GM12878 (cell line): Measurements from ENCODE around the gene RBX1. TPM values are rescaled to one million over a fixed set of nuclear protein-coding genes. Genes with fewer than 3 reads are reported as not detected.

Source experiments
- ATAC-seq: fragments of 200-7000 bp; cut with Tn5 transposase; 3 replicates; pipeline ENCODE4 v1.9.1; 2020; ENCODE audit warnings: mild to moderate bottlenecking, moderate library complexity
- BruUV-seq: library from RNA; stranded (reverse); fragments of 400-500 nt; replicated peaks from 2 replicates; lab custom pipeline; 2021; lab: Mats Ljungman, UMichigan
- CTCF ChIA-PET: fragments of 300-600 bp; sonication (Branson Sonifier 250); formaldehyde crosslinking; extraction: SDS; loops from one replicate; lab custom pipeline; 2021; ENCODE audit warnings: inconsistent platforms; lab: Yijun Ruan, JAX
- POLR2A ChIA-PET: fragments of 350-600 bp; formaldehyde crosslinking; extraction: SDS; loops from one replicate; lab custom pipeline; 2021; ENCODE audit warnings: inconsistent platforms; lab: Charles Lee
- RAD21 ChIA-PET: fragments of 300-600 bp; sonication (Branson Sonifier 250); formaldehyde crosslinking; loops from one replicate; lab custom pipeline; 2023; ENCODE audit warnings: antibody characterized with exemption; ENCODE audit not compliant: unreplicated experiment; lab: Charles Lee
- SMC1A ChIA-PET: fragments of 300-600 bp; sonication (Branson Sonifier 250); formaldehyde crosslinking; loops from one replicate; lab custom pipeline; 2023; ENCODE audit not compliant: unreplicated experiment, uncharacterized antibody; lab: Charles Lee
- DNase-seq: peaks from one replicate; pipeline ENCODE4 v3.0.0-alpha.2; 2011; ENCODE audit warnings: low read depth, low spot score
- FAIRE-seq: peaks from 3 replicates; lab custom pipeline; 2011; peaks lifted over from hg19 to GRCh38; lab: Jason Lieb, UNC
- H2AFZ ChIP-seq: 2 replicates; pipeline ENCODE4 v1.6.0; 2011; ENCODE audit warnings: low read depth, low read length, control low read depth; ENCODE audit not compliant: control insufficient read depth
- H3K27ac ChIP-seq: 2 replicates; pipeline ENCODE4 v1.5.1; 2011; ENCODE audit warnings: control low read depth; ENCODE audit not compliant: control insufficient read depth, insufficient read depth
- H3K27me3 ChIP-seq, 2 experiments: replicated peaks in 1 of 2; 2 replicates each; pipeline versions ENCODE4 v1.6.0 to v1.6.1; 2011; ENCODE audit warnings: low read length in 1 of 2; ENCODE audit not compliant: control insufficient read depth in 2 of 2, insufficient read depth in 2 of 2
- H3K36me3 ChIP-seq, 2 experiments: 2 replicates each; pipeline ENCODE4 v1.5.1; 2011; ENCODE audit warnings: low read length in 1 of 2; ENCODE audit not compliant: control insufficient read depth in 2 of 2, insufficient read depth in 2 of 2
- H3K4me1 ChIP-seq: 2 replicates; pipeline ENCODE4 v1.6.1; 2011; ENCODE audit warnings: mild to moderate bottlenecking, low read length, moderate library complexity, mixed read lengths; ENCODE audit not compliant: control insufficient read depth, insufficient read depth
- H3K4me2 ChIP-seq: 2 replicates; pipeline ENCODE4 v1.6.0; 2011; ENCODE audit warnings: control low read depth; ENCODE audit not compliant: control insufficient read depth, insufficient read depth
- H3K4me3 ChIP-seq: fragments of 200-600 bp; sonication (generic); 2 replicates; pipeline ENCODE4 v1.5.1; 2016
- H3K79me2 ChIP-seq: 2 replicates; pipeline ENCODE4 v1.6.0; 2011; ENCODE audit warnings: low read length; ENCODE audit not compliant: control insufficient read depth, insufficient read depth
- H3K9ac ChIP-seq: 2 replicates; pipeline ENCODE4 v1.8.0; 2011; ENCODE audit warnings: low read length, control low read depth, mixed read lengths; ENCODE audit not compliant: control insufficient read depth, insufficient read depth
- H3K9me3 ChIP-seq: replicated peaks from 3 replicates; pipeline ENCODE4 v1.5.1; 2011; ENCODE audit warnings: mild to moderate bottlenecking, low read length; ENCODE audit not compliant: control insufficient read depth, insufficient read depth
- H4K20me1 ChIP-seq: 2 replicates; pipeline ENCODE4 v1.6.0; 2011; ENCODE audit not compliant: control insufficient read depth, insufficient read depth
- BACH1 ChIP-seq: fragments of 450-650 bp; IDR thresholded peaks from 2 replicates; pipeline ENCODE4 v1.6.1; 2017; ENCODE audit warnings: mild to moderate bottlenecking, borderline replicate concordance
- BCL11A ChIP-seq: IDR thresholded peaks from 2 replicates; pipeline ENCODE4 v1.6.1; 2011; ENCODE audit warnings: low read depth, low read length
- BMI1 ChIP-seq: fragments of 450-650 bp; IDR thresholded peaks from 2 replicates; pipeline ENCODE4 v1.6.1; 2016; ENCODE audit warnings: mild to moderate bottlenecking, moderate library complexity, borderline replicate concordance
- BRCA1 ChIP-seq: IDR thresholded peaks from 2 replicates; pipeline ENCODE4 v1.6.1; 2011; ENCODE audit warnings: low read depth, low read length, improper control_type of control experiment
- EED ChIP-seq: sonication (generic); IDR thresholded peaks from 2 replicates; pipeline ENCODE4 v1.6.1; 2016; ENCODE audit warnings: antibody characterized with exemption, low read depth
- IRF3 ChIP-seq: fragments of 450-650 bp; IDR thresholded peaks from 2 replicates; pipeline ENCODE4 v1.6.1; 2014; ENCODE audit warnings: mild to moderate bottlenecking
- IRF4 ChIP-seq: IDR thresholded peaks from 2 replicates; pipeline ENCODE4 v1.6.1; 2011; ENCODE audit warnings: low read depth, low read length
- JUND ChIP-seq: IDR thresholded peaks from 2 replicates; pipeline ENCODE4 v1.6.1; 2012; ENCODE audit warnings: low read depth, mild to moderate bottlenecking, low read length, improper control_type of control experiment, moderate library complexity
- LARP7 ChIP-seq: fragments of 450-650 bp; IDR thresholded peaks from 2 replicates; pipeline ENCODE4 v1.6.1; 2017; ENCODE audit warnings: mild to moderate bottlenecking
- NBN ChIP-seq: fragments of 450-650 bp; IDR thresholded peaks from 2 replicates; pipeline ENCODE4 v1.6.1; 2016
- NFIC ChIP-seq: IDR thresholded peaks from 2 replicates; pipeline ENCODE4 v1.6.1; 2012; ENCODE audit warnings: low read depth, mild to moderate bottlenecking, inconsistent platforms, low read length, moderate library complexity
- POLR2AphosphoS5 ChIP-seq: IDR thresholded peaks from 2 replicates; pipeline ENCODE4 v1.6.1; 2011; ENCODE audit warnings: mild to moderate bottlenecking, low read length, inconsistent platforms
- RAD21 ChIP-seq: IDR thresholded peaks from 2 replicates; pipeline ENCODE4 v1.6.1; 2011; ENCODE audit warnings: mild to moderate bottlenecking, low read depth, low read length, moderate library complexity; ENCODE audit not compliant: insufficient read depth
- RUNX3 ChIP-seq: IDR thresholded peaks from 2 replicates; pipeline ENCODE4 v1.6.1; 2012; ENCODE audit warnings: low read length, inconsistent platforms
- SP1 ChIP-seq: IDR thresholded peaks from one replicate; pipeline ENCODE4 v1.6.1; 2011; ENCODE audit warnings: low read depth, low read length
- SRF ChIP-seq, 2 experiments: IDR thresholded peaks; 2 replicates each; pipeline ENCODE4 v1.6.1; 2011; ENCODE audit warnings: low read depth in 2 of 2, low read length in 2 of 2, mild to moderate bottlenecking in 1 of 2, moderate library complexity in 1 of 2
- TAF1 ChIP-seq: IDR thresholded peaks from 2 replicates; pipeline ENCODE4 v1.6.1; 2011; ENCODE audit warnings: mild to moderate bottlenecking, low read depth, low read length, borderline replicate concordance
- ZNF24 ChIP-seq: fragments of 450-650 bp; IDR thresholded peaks from 2 replicates; pipeline ENCODE4 v1.6.1; 2017; ENCODE audit warnings: antibody characterized with exemption, mild to moderate bottlenecking
- ZSCAN29 ChIP-seq: fragments of 450-650 bp; IDR thresholded peaks from 2 replicates; pipeline ENCODE4 v1.6.1; 2017; ENCODE audit warnings: mild to moderate bottlenecking, moderate library complexity
- WGBS: methylation state at CpG from one replicate; pipeline ENCODE4 v1.1.6; 2016; ENCODE audit warnings: low lambda C conversion rate; ENCODE audit not compliant: insufficient replicate concordance, insufficient coverage; ENCODE audit errors: missing lambda C conversion rate; 5-methylcytosine and 5-hydroxymethylcytosine counted together
- in situ Hi-C: fragments of 300-500 bp; cut with MboI; formaldehyde crosslinking; loops from 9 replicates; pipeline ENCODE4 v1.14.3; 2018; ENCODE audit warnings: mixed read lengths
- intact Hi-C: fragments of 100-400 bp; cut with micrococcal nuclease; formaldehyde crosslinking; loops from one replicate; pipeline ENCODE4 v1.14.2; 2022; ENCODE audit not compliant: unreplicated experiment
- polyA plus RNA-seq, 11 experiments: library from polyadenylated mRNA; depleted of rRNA in 4 of 11; unstranded in 6 of 11; stranded (reverse) in 5 of 11; fragments of >200 nt; fragmentation: Nextera tagmentation in 4 of 11; fragmentation: Illumina TruSeq in 1 of 11; extraction: Ambion mirVana in 4 of 11; extraction: Trizol in 1 of 11; gene quantifications; 1 replicate in 1 of 11; 2 replicates in 10 of 11; pipeline versions ENCODE4 v1.2.1 to v1.2.3, GENCODE V29; 2011 to 2016; ENCODE audit warnings: inconsistent platforms in 2 of 11, missing spikeins in 2 of 11, low read depth in 1 of 11
- total RNA-seq, 4 experiments: library from RNA; depleted of rRNA in 3 of 4; stranded (reverse); fragments of >200 nt in 3 of 4; fragmentation: Illumina TruSeq in 1 of 4; extraction: Trizol in 1 of 4; gene quantifications; 2 replicates each; pipeline versions ENCODE4 v1.2.1 to v1.2.3, GENCODE V29; 2013 to 2021
- TF ChIP-seq, protein P1 (sequence below), 3 experiments: IDR thresholded peaks in 2 of 3; conservative IDR thresholded peaks in 1 of 3; 2 replicates each; pipeline ENCODE4 v1.5.1; 2011; ENCODE audit warnings: low read depth in 3 of 3, low read length in 3 of 3, mild to moderate bottlenecking in 3 of 3, control low read depth in 2 of 3, moderate library complexity in 2 of 3, inconsistent platforms in 1 of 3, mixed read lengths in 1 of 3; ENCODE audit not compliant: control insufficient read depth in 2 of 3, insufficient read depth in 1 of 3; ENCODE audit errors: extremely low read depth in 1 of 3
- TF ChIP-seq, protein P2 (sequence below): IDR thresholded peaks from 2 replicates; pipeline ENCODE4 v1.6.1; 2011; ENCODE audit warnings: mild to moderate bottlenecking, low read depth, low read length, moderate library complexity; ENCODE audit not compliant: insufficient replicate concordance

The RBX1 gene
- total and polyA plus RNA-seq, 10 of the 15 experiments (the other 5 are each of a cell fraction or from before 2014, with no cell fraction given), result 71.2 to 468 (median 184) TPM

- H3K9me3 ChIP-seq, result no peaks in the 10 kb centered on the region
- peak overlapping the region; percentile 99 for H3K4me2 ChIP-seq
- peak overlapping the region; percentile 61 for H3K9ac ChIP-seq
- ATAC-seq (peak; percentile 91), DNase-seq (no peak), FAIRE-seq (no peak)
- POLR2A ChIA-PET, result interaction anchor here (0.6 to 2.6 kb wide), 6 partner anchors 20 to 599 kb away, joined by 3 to 18 read pairs (median 4); partner anchors contain the start of genes DESI1, RBX1 and XRCC6
- BruUV-seq, result TSS peak; percentile 92
- H4K20me1 ChIP-seq, result no peaks in the 10 kb centered on the region
- 0 out of 2 replicates have a peak overlapping the region, but pooled peaks have one; percentile 29 for H3K27ac ChIP-seq
- CTCF ChIA-PET, result interaction anchor here (1.0 to 1.8 kb wide), 3 partner anchors 47 to 97 kb away, joined by 3 to 5 read pairs (median 3); no protein-coding TSS in a partner anchor
- H3K4me3 ChIP-seq, result peak overlapping the region; percentile 75
- in situ Hi-C loops (no loop called here), intact Hi-C loops (loop anchor here (2.0 to 5.0 kb wide), 2 partner anchors 69 to 70 kb away; partner anchors contain the start of gene RBX1)
- no peaks in the 10 kb centered on the region; a peak in 1 of 4 replicates for H3K36me3 ChIP-seq
- RAD21 ChIA-PET, result interaction anchor here (0.7 to 1.6 kb wide), 6 partner anchors 47 to 978 kb away, joined by 3 to 10 read pairs (median 3); partner anchors contain the start of genes EP300 and RBX1
- H2AFZ ChIP-seq, result peak overlapping the region; percentile 73
- SMC1A ChIA-PET, result interaction anchor here (0.9 to 3.9 kb wide), 5 partner anchors 47 to 74 kb away, joined by 3 to 11 read pairs (median 4); no protein-coding TSS in a partner anchor
- H3K27me3 ChIP-seq, result no peaks in the 10 kb centered on the region; a peak in 1 of 4 replicates
- peaks cover 7% of the 10 kb centered on the region for H3K4me1 ChIP-seq
- H3K79me2 ChIP-seq, result no peaks in the 10 kb centered on the region
- under 1% methylated on average over 63 of the region's 85 CpGs for WGBS
- TF ChIP-seq BMI1, result no peak
- no peak for TF ChIP-seq RUNX3
- no peak for TF ChIP-seq BCL11A
- TF ChIP-seq POLR2AphosphoS5, result no peak; the same call in 1 of the 2 replicates
- TF ChIP-seq BACH1, result peak; percentile 67
- TF ChIP-seq SRF (IDR thresholded peaks at IDR 0.05; ENCODE audit: low read depth in 2 of 2, low read length in 2 of 2), result no peak
- no peak for TF ChIP-seq NFIC
- TF ChIP-seq, protein P1, sequence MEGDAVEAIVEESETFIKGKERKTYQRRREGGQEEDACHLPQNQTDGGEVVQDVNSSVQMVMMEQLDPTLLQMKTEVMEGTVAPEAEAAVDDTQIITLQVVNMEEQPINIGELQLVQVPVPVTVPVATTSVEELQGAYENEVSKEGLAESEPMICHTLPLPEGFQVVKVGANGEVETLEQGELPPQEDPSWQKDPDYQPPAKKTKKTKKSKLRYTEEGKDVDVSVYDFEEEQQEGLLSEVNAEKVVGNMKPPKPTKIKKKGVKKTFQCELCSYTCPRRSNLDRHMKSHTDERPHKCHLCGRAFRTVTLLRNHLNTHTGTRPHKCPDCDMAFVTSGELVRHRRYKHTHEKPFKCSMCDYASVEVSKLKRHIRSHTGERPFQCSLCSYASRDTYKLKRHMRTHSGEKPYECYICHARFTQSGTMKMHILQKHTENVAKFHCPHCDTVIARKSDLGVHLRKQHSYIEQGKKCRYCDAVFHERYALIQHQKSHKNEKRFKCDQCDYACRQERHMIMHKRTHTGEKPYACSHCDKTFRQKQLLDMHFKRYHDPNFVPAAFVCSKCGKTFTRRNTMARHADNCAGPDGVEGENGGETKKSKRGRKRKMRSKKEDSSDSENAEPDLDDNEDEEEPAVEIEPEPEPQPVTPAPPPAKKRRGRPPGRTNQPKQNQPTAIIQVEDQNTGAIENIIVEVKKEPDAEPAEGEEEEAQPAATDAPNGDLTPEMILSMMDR (IDR thresholded peaks at IDR 0.05 in 2 of 3, conservative IDR thresholded peaks at IDR 0.05 in 1 of 3; ENCODE audit: control insufficient read depth in 2 of 3, extremely low read depth in 1 of 3, insufficient read depth in 1 of 3, low read depth in 3 of 3, low read length in 3 of 3), result peak in 1 of 3 experiments; percentile 19; a peak in 1 of 6 replicates
- peak; percentile 22; the same call in 1 of the 2 replicates for TF ChIP-seq TAF1
- TF ChIP-seq LARP7, result peak; percentile 45; the same call in 1 of the 2 replicates
- TF ChIP-seq, protein P2, sequence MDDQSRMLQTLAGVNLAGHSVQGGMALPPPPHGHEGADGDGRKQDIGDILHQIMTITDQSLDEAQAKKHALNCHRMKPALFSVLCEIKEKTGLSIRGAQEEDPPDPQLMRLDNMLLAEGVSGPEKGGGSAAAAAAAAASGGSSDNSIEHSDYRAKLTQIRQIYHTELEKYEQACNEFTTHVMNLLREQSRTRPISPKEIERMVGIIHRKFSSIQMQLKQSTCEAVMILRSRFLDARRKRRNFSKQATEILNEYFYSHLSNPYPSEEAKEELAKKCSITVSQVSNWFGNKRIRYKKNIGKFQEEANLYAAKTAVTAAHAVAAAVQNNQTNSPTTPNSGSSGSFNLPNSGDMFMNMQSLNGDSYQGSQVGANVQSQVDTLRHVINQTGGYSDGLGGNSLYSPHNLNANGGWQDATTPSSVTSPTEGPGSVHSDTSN, result no peak
- TF ChIP-seq BRCA1, result no peak
- TF ChIP-seq EED, result no peak; the same call in 1 of the 2 replicates
- TF ChIP-seq IRF3, result no peak
- TF ChIP-seq ZSCAN29, result 0 out of 2 replicates have a peak, but pooled peaks have one; percentile 20
- no peak for TF ChIP-seq IRF4
- no peak for TF ChIP-seq JUND
- TF ChIP-seq RAD21, result no peak
- TF ChIP-seq NBN, result no peak
- TF ChIP-seq SP1, result no peak
- no peak for TF ChIP-seq ZNF24
These were observed 70.7 kb downstream of the RBX1 start for GRCh38 chr22:41021613-41022454.
